Measurements from ENCODE around the gene TPT1.
"Not testable (repeated sequence)": the region's sequence is repeated elsewhere in the genome, so short reads cannot be mapped to it uniquely, and the experiment has no call there.

GRCh38 chr13:45378786-45379185, 37.8 kb upstream of the TPT1 start:
- not testable (repeated sequence) for TF ChIP-seq SMAD9 (CRISPR knock-in tag; IDR thresholded peaks at IDR 0.05); CTCF (CRISPR knock-in tag; IDR thresholded peaks at IDR 0.05); DNMT1 (CRISPR knock-in tag; IDR thresholded peaks at IDR 0.05); ZNF333 (CRISPR knock-in tag; IDR thresholded peaks at IDR 0.05; ENCODE audit: borderline replicate concordance); ZNF83 (CRISPR knock-in tag; IDR thresholded peaks at IDR 0.05; ENCODE audit: borderline replicate concordance); PRDM15 (CRISPR knock-in tag; IDR thresholded peaks at IDR 0.05); POLR2A (IDR thresholded peaks at IDR 0.05; ENCODE audit: insufficient read depth in 1 of 2, low read depth in 2 of 2, low read length in 2 of 2); ZFYVE20 (CRISPR knock-in tag; IDR thresholded peaks at IDR 0.05; ENCODE audit: borderline replicate concordance, low read depth); MLXIP (CRISPR knock-in tag; IDR thresholded peaks at IDR 0.05; ENCODE audit: borderline replicate concordance); BHLHE40 (IDR thresholded peaks at IDR 0.05; ENCODE audit: low read length); EZH2 (conservative IDR thresholded peaks at IDR 0.05; ENCODE audit: low read depth, low read length); PPARG (CRISPR knock-in tag; conservative IDR thresholded peaks at IDR 0.05)

All from HepG2 (cell line).